Transverse colon (tissue), 4 donors: Measurements from ENCODE around the gene MAGEB2. TPM values are rescaled to one million over a fixed set of nuclear protein-coding genes. Genes with fewer than 3 reads are reported as not detected.

Experiments
- DNase-seq: peaks from one replicate; pipeline ENCODE4 v3.0.0-alpha.2; 2019
- H3K27ac ChIP-seq, 4 donors: fragments of 200-600 bp; sonication (generic); 2 replicates each; pipeline ENCODE4 v1.5.1; 2016 to 2018; ENCODE audit warnings: inconsistent platforms in 4 of 4
- H3K27me3 ChIP-seq: fragments of 200-600 bp; sonication (generic); 2 replicates; pipeline ENCODE4 v1.5.1; 2017; ENCODE audit warnings: inconsistent platforms
- H3K36me3 ChIP-seq, 4 donors: fragments of 200-600 bp; sonication (generic); 2 replicates each; pipeline ENCODE4 v1.5.1; 2017 to 2019; ENCODE audit warnings: inconsistent platforms in 4 of 4
- H3K4me1 ChIP-seq, 4 donors: fragments of 200-600 bp; sonication (generic); 2 replicates each; pipeline ENCODE4 v1.5.1; 2017 to 2020; ENCODE audit warnings: inconsistent platforms in 4 of 4
- H3K4me3 ChIP-seq, 4 donors: fragments of 200-600 bp; sonication (generic); 1 replicate in 1 of 4; 2 replicates in 3 of 4; pipeline versions ENCODE4 v1.5.1 to v1.6.1; 2017 to 2019; ENCODE audit warnings: inconsistent platforms in 4 of 4
- H3K9me3 ChIP-seq, 2 donors: fragments of 200-600 bp; sonication (generic); 2 replicates each; pipeline ENCODE4 v1.5.1; 2017 to 2019; ENCODE audit warnings: inconsistent platforms in 2 of 2
- CTCF ChIP-seq, 5 experiments: fragments of 200-600 bp in 3 of 5; fragments of 450-650 bp in 2 of 5; sonication (generic) in 3 of 5; IDR thresholded peaks; 1 replicate in 2 of 5; 2 replicates in 3 of 5; pipeline ENCODE4 v1.5.1; 2016 to 2017; ENCODE audit warnings: antibody characterized with exemption in 5 of 5, inconsistent platforms in 3 of 5, mild to moderate bottlenecking in 2 of 5, moderate library complexity in 1 of 5
- EP300 ChIP-seq: sonication (generic); formaldehyde crosslinking; IDR thresholded peaks from one replicate; pipeline ENCODE4 v1.6.1; 2017; ENCODE audit warnings: antibody characterized with exemption, low read depth
- POLR2A ChIP-seq: fragments of 450-650 bp; IDR thresholded peaks from one replicate; pipeline ENCODE4 v1.6.1; 2016; ENCODE audit warnings: antibody characterized with exemption, mild to moderate bottlenecking, moderate library complexity
- POLR2AphosphoS5 ChIP-seq, 3 donors: sonication (generic); formaldehyde crosslinking; IDR thresholded peaks; one replicate each; pipeline ENCODE4 v1.6.1; 2016; ENCODE audit warnings: antibody characterized with exemption in 3 of 3
- WGBS, 2 donors: methylation state at CpG; one replicate each; pipeline ENCODE4 v1.1.5; 2018; ENCODE audit warnings: low coverage in 1 of 2; 5-methylcytosine and 5-hydroxymethylcytosine counted together
- in situ Hi-C, 4 donors: fragments of 200-750 bp; cut with MboI; loops; one replicate each; pipeline versions ENCODE4 v1.15.0 to v1.15.1; 2017; ENCODE audit warnings: low sequenced_read_pairs in 3 of 4, low pct_ligation_motif_present in 1 of 4, low pct_unique_long_range_greater_than_20kb in 1 of 4
- intact Hi-C: fragments of 100-400 bp; cut with DNase I; formaldehyde crosslinking; loops from one replicate; pipeline ENCODE4 v1.15.1; 2023; ENCODE audit warnings: low total_unique reads
- total RNA-seq, 4 donors: library from RNA; depleted of rRNA; stranded (reverse); fragments of >200 nt; gene quantifications; one replicate each; pipeline ENCODE4 v1.1.0, GENCODE V29; 2016

MAGEB2 gene
- total RNA-seq, 4 donors from 2014 or later: not detected

- TF ChIP-seq CTCF (IDR thresholded peaks at IDR 0.05): no peak
- no peak for TF ChIP-seq POLR2AphosphoS5 (IDR thresholded peaks at IDR 0.05)
- Histone ChIP-seq H3K36me3 (no peaks in the 10 kb centered on the region), H3K27me3 (no peaks in the 10 kb centered on the region), H3K4me3 (no peak within 1 kb of the TSS), H3K4me1 (no peaks in the 10 kb centered on the region), H3K27ac (no peak within 1 kb of the TSS), H3K9me3 (no peaks in the 10 kb centered on the region)
- 62 to 68% methylated on average over 3 to 4 of the region's 4 CpGs for WGBS, 2 donors
- in situ Hi-C loops: loop anchor here in 1 of 4 donors (25.0 kb wide), 1 partner anchor 107 kb away; no protein-coding TSS in a partner anchor
- no peak for DNase-seq
- intact Hi-C loops: loop anchor here (5.0 kb wide), 1 partner anchor 588 kb away; no protein-coding TSS in a partner anchor
Measured at GRCh38 chrX:30230395-30230794, 15.0 kb downstream of the MAGEB2 start, which contains the start of gene MAGEB3. MAGEB3 (plus strand) TSS chrX:30230657; CDS start chrX:30235925, 5,268 bp downstream.

DNA sequence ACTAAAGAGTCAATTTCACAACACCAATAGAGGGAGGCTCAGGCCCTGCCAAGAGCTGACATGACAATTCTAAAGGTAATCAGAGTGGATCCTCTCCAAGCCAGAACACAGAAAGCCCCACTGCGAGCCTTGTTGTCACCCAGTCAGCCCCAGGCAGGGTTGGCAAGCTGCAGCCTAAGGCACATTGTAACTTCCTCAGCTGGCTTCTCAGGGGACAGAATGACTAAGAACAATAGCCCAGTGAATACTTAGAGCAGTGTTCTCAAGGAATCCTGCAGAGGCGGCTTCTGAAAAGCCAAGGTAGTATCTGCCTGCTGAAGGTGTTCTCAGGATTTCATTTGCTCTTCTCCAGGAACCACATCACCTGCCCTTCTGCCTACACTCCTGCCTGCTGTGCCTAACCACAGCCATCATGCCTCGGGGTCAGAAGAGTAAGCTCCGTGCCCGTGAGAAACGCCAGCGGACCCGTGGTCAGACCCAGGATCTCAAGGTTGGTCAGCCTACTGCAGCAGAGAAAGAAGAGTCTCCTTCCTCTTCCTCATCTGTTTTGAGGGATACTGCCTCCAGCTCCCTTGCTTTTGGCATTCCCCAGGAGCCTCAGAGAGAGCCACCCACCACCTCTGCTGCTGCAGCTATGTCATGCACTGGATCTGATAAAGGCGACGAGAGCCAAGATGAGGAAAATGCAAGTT is 26.5 kb downstream of the MAGEB2 start, which contains the start of gene MAGEB4:
Gene MAGEB4 (plus strand): TSS at position 277 of the 692 bp plus-strand sequence. CDS start 136 bp downstream, at position 413.
- no peaks in the 10 kb centered on the region for H3K27me3 ChIP-seq
- DNase-seq: no peak
- TF ChIP-seq CTCF (IDR thresholded peaks at IDR 0.05) (no peak), POLR2A (no peak), EP300 (no peak), POLR2AphosphoS5 (IDR thresholded peaks at IDR 0.05) (no peak)
- H3K4me1 ChIP-seq: no peaks in the 10 kb centered on the region
- no peaks in the 10 kb centered on the region for H3K36me3 ChIP-seq
- intact Hi-C loops: no loop called here
- WGBS, 2 donors: 88% methylated on average over 10 of the region's 10 CpGs; no CpG with 5 or more reads in 1 of the 2 donors
- in situ Hi-C loops: loop anchor here in 1 of 4 donors (25.0 kb wide), 1 partner anchor 95 kb away; no protein-coding TSS in a partner anchor
- H3K4me3 ChIP-seq: no peak within 1 kb of the TSS
- H3K27ac ChIP-seq: no peak within 1 kb of the TSS
- no peaks in the 10 kb centered on the region for H3K9me3 ChIP-seq

DNA sequence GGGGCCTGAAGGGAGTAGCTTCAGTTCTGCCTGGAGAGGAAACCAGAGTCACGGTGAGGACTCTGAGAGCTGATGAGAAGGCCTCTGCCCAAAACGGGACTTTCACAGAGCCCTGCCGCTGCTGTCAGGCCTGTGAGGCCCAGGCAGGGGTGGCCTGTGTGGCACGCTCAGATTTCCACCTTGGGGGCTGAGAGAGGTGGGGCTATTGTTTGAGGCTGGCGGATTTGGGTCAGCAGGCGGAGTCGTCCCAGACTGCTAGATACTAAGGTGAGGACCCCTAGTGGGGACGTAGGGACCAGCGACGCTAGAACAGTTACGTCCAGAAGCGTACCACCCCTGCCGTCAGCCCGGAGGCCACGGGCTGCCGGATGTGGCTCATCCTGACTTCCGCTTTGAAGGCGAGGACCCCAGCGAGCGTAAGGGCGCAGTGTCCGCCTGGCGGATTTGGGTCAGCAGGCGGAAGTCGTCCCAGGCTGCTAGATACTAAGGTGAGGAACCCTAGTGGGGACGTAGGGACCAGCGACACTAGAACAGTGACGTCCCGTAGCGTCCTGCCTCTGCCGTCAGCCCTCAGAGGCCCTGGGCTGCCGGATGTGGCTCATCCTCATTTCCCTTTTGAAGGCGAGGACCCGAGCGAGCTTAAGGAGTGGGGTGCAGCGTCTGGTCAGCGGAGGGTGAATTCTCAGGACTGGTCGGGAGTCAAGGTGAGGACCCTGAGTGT is 31.6 kb downstream of the MAGEB2 start, which contains the start of gene MAGEB1:
Gene MAGEB1 (plus strand): TSS at position 378 of the 721 bp plus-strand sequence. CDS start 3,348 bp downstream, outside the sequence.
- Histone ChIP-seq H3K36me3 (no peaks in the 10 kb centered on the region), H3K27me3 (no peaks in the 10 kb centered on the region), H3K9me3 (no peaks in the 10 kb centered on the region), H3K27ac (no peak within 1 kb of the TSS), H3K4me1 (no peaks in the 10 kb centered on the region), H3K4me3 (no peak within 1 kb of the TSS)
- intact Hi-C loops: no loop called here
- DNase-seq: no peak
- WGBS, 2 donors: 92% methylated on average over 33 of the region's 38 CpGs; no CpG with 5 or more reads in 1 of the 2 donors
- in situ Hi-C loops: loop anchor here in 1 of 4 donors (25.0 kb wide), 1 partner anchor 90 kb away; no protein-coding TSS in a partner anchor
- TF ChIP-seq POLR2A (no peak), POLR2AphosphoS5 (IDR thresholded peaks at IDR 0.05) (no peak), EP300 (no peak), CTCF (IDR thresholded peaks at IDR 0.05) (no peak)

DNA sequence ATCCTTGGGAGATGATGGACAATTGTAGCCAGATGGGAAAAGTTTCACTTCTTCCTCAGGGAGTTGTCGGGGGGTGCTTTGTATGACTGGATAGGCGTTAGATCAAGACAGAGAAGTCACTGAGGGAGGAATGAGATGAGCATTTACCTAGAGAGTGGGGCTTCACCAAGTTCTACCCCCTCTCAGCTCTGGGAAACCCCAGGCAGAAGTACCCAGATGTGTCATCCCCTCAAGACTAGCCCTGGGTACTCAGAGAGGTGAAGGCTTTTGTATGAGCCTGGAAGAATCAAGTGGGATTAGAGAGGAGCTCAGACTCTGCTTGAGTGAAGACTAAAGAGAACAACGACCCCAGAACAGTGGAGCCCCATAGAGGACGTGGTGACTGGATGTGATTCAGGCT is 33.5 kb downstream of the MAGEB2 start:
- 61% methylated on average over 4 of the region's 4 CpGs; no CpG with 5 or more reads in 1 of the 2 donors for WGBS, 2 donors
- no peaks in the 10 kb centered on the region for H3K36me3 ChIP-seq
- H3K9me3 ChIP-seq: no peaks in the 10 kb centered on the region
- no peaks in the 10 kb centered on the region for H3K27me3 ChIP-seq
- no peaks in the 10 kb centered on the region for H3K4me1 ChIP-seq
- no peak for DNase-seq
- H3K27ac ChIP-seq: no peak overlapping the region
- in situ Hi-C loops (loop anchor here in 1 of 4 donors (25.0 kb wide), 1 partner anchor 88 kb away; no protein-coding TSS in a partner anchor), intact Hi-C loops (no loop called here)
- no peak for TF ChIP-seq POLR2AphosphoS5 (IDR thresholded peaks at IDR 0.05)
- no peak for TF ChIP-seq EP300
- no peak for TF ChIP-seq CTCF (IDR thresholded peaks at IDR 0.05)
- TF ChIP-seq POLR2A: no peak
- no peak overlapping the region for H3K4me3 ChIP-seq
